ENCODE data around the gene GPC5.

The GPC5 gene

DNA sequence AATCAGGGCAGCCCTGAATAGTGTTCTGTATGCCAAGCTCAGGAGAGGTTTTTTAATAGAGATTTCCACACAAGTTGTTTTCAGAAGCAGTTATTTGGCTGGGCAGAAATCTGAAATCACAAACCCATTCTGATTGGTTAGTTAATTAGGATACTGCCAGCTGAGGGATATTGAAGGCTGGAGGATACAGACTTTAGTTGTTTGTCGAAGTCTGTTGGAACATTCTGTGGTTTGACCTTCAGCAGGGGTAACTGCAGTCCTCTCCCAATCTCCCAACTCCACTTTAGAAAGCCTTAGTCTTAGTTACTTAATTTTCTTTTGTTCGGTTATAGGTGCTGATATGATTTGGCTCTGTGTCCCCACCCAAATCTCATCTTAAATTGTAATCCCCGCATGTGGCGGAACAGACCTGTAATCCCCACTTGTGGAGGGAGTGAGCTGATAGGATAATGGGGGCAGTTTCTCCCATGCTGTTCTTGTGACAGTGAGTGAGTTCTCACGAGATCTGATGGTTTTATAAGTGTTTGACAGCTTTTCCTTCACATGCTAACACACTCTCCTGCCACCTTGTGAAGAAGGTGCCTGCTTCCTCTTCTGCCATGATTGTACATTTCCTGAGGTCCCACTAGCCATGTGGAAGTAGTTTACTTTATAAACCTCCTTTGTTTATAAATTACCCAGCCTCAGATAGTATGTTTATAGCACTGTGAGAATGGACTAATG is 169.2 kb downstream of the GPC5 start:
- H4K20me1 ChIP-seq (ENCODE audit: insufficient read depth), result no peaks in the 10 kb centered on the region
- no peak overlapping the region for H2AFZ ChIP-seq (ENCODE audit: low read depth)

DNA sequence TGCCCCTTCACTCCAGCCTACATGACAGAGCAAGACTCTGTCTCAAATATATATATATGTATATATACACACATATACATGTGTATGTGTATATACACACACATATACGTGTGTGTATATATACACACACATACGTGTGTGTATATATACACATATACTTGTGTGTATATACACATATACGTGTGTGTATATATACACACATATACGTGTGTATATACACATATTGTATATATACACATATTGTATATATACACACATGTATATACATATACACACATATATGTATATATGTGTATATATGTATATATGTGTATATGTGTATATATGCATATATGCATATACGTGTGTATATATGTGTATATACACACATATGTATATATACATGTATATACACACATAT is 173.3 kb downstream of the GPC5 start:
- H2AFZ ChIP-seq (ENCODE audit: low read depth), result no peak overlapping the region
- H4K20me1 ChIP-seq (ENCODE audit: insufficient read depth), result no peaks in the 10 kb centered on the region
- H3K9ac ChIP-seq, result no peak overlapping the region
- TF ChIP-seq, protein P1, sequence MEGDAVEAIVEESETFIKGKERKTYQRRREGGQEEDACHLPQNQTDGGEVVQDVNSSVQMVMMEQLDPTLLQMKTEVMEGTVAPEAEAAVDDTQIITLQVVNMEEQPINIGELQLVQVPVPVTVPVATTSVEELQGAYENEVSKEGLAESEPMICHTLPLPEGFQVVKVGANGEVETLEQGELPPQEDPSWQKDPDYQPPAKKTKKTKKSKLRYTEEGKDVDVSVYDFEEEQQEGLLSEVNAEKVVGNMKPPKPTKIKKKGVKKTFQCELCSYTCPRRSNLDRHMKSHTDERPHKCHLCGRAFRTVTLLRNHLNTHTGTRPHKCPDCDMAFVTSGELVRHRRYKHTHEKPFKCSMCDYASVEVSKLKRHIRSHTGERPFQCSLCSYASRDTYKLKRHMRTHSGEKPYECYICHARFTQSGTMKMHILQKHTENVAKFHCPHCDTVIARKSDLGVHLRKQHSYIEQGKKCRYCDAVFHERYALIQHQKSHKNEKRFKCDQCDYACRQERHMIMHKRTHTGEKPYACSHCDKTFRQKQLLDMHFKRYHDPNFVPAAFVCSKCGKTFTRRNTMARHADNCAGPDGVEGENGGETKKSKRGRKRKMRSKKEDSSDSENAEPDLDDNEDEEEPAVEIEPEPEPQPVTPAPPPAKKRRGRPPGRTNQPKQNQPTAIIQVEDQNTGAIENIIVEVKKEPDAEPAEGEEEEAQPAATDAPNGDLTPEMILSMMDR (conservative IDR thresholded peaks at IDR 0.05; ENCODE audit: low read depth, low read length), result no peak
- no peaks in the 10 kb centered on the region for H3K4me1 ChIP-seq (ENCODE audit: low read depth, poor library complexity, severe bottlenecking)
- H3K36me3 ChIP-seq (ENCODE audit: insufficient read depth), result no peaks in the 10 kb centered on the region
- no peak overlapping the region for H3K4me2 ChIP-seq
- no peaks in the 10 kb centered on the region for H3K79me2 ChIP-seq (ENCODE audit: insufficient read depth, low read depth)
- no peak overlapping the region for H3K4me3 ChIP-seq (IDR thresholded peaks at IDR 0.05; ENCODE audit: insufficient read depth, low read depth, low read length)
- H3K27me3 ChIP-seq (ENCODE audit: insufficient read depth, low read depth), result no peaks in the 10 kb centered on the region
- no peak overlapping the region for H3K27ac ChIP-seq

More for the DNA sequence above, 169.2 kb downstream of the GPC5 start:
- H3K27ac ChIP-seq, result no peak overlapping the region
- H3K79me2 ChIP-seq (ENCODE audit: insufficient read depth, low read depth), result no peaks in the 10 kb centered on the region
- H3K27me3 ChIP-seq (ENCODE audit: insufficient read depth, low read depth), result no peaks in the 10 kb centered on the region
- no peak overlapping the region for H3K4me2 ChIP-seq
- H3K36me3 ChIP-seq (ENCODE audit: insufficient read depth), result no peaks in the 10 kb centered on the region
- TF ChIP-seq, protein P1 (conservative IDR thresholded peaks at IDR 0.05; ENCODE audit: low read depth, low read length), result no peak
- H3K4me1 ChIP-seq (ENCODE audit: low read depth, poor library complexity, severe bottlenecking), result no peaks in the 10 kb centered on the region
- no peak overlapping the region for H3K9ac ChIP-seq
- H3K4me3 ChIP-seq (IDR thresholded peaks at IDR 0.05; ENCODE audit: insufficient read depth, low read depth, low read length), result no peak overlapping the region

DNA sequence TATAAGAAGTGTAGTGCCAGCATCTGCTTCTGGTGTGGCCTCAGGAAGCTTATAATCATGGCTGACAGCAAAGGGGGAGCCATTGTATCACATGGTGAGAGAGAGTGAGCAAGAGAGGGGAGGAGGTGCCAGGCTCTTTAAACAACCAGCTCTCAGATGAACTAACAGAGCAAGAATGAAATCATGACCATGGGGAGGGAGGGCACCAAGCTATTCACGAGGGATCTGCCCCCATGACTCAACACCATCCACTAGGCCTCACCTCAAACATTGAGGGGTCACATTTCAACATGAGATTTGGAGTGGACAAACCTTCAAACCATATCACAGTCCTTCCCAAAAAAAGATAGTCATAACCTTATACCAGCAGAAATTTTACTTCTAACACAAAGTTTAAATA is 174.0 kb downstream of the GPC5 start:
- Histone ChIP-seq H3K36me3 (ENCODE audit: insufficient read depth) (no peaks in the 10 kb centered on the region), H3K4me3 (IDR thresholded peaks at IDR 0.05; ENCODE audit: insufficient read depth, low read depth, low read length) (no peak overlapping the region), H3K4me1 (ENCODE audit: low read depth, poor library complexity, severe bottlenecking) (no peaks in the 10 kb centered on the region), H2AFZ (ENCODE audit: low read depth) (no peak overlapping the region), H3K27me3 (ENCODE audit: insufficient read depth, low read depth) (no peaks in the 10 kb centered on the region), H3K27ac (no peak overlapping the region), H4K20me1 (ENCODE audit: insufficient read depth) (no peaks in the 10 kb centered on the region), H3K79me2 (ENCODE audit: insufficient read depth, low read depth) (no peaks in the 10 kb centered on the region), H3K9ac (no peak overlapping the region), H3K4me2 (no peak overlapping the region)
- TF ChIP-seq, protein P1 (conservative IDR thresholded peaks at IDR 0.05; ENCODE audit: low read depth, low read length), result no peak

DNA sequence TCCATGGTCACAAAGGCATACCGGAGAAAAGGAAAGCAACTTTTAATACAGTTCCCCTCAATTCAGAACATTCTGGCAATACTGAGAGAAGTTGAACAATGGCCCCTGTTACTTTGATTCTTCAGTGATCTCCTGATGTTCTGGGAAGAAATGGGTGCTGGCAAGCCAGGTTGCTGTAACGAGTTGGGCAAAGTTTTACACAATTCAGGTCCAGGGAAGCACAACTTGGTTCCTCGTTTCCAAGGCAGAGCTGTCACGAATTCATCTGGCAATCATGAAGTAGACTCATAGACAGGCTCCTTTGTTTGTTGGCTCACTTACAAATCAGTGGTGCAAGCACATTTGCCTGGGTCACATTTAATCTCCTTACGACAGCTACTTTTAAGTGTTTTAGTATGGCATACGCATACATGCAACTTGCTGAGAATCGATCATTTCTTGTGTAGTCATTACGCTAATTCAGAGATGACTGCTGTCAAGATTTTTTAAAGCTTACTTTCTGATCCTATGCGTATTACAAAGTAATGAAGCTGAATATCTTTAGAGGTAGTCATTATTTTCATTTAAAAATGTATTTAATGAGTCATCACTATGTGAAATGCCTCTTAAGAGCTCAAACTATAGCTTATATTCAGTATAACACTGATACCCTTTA is 174.7 kb downstream of the GPC5 start:
- H3K4me3 ChIP-seq (IDR thresholded peaks at IDR 0.05; ENCODE audit: insufficient read depth, low read depth, low read length), result no peak overlapping the region
- TF ChIP-seq, protein P1 (conservative IDR thresholded peaks at IDR 0.05; ENCODE audit: low read depth, low read length), result no peak
- H3K9ac ChIP-seq, result no peak overlapping the region
- H3K36me3 ChIP-seq (ENCODE audit: insufficient read depth), result no peaks in the 10 kb centered on the region
- H2AFZ ChIP-seq (ENCODE audit: low read depth), result no peak overlapping the region
- no peak overlapping the region for H3K4me2 ChIP-seq
- no peaks in the 10 kb centered on the region for H3K79me2 ChIP-seq (ENCODE audit: insufficient read depth, low read depth)
- H3K27me3 ChIP-seq (ENCODE audit: insufficient read depth, low read depth), result no peaks in the 10 kb centered on the region
- H4K20me1 ChIP-seq (ENCODE audit: insufficient read depth), result no peaks in the 10 kb centered on the region
- H3K27ac ChIP-seq, result no peak overlapping the region
- no peaks in the 10 kb centered on the region for H3K4me1 ChIP-seq (ENCODE audit: low read depth, poor library complexity, severe bottlenecking)
